HG02642 (cell line): ENCODE data around the gene ARHGEF10L.
"Not testable (repeated sequence)": the region's sequence is repeated elsewhere in the genome, so short reads cannot be mapped to it uniquely, and the experiment has no call there.

Experiments used
- ATAC-seq: cut with Tn5 transposase; IDR thresholded peaks from one replicate; pipeline ENCODE4 v1.9.1; 2021; ENCODE audit warnings: mild to moderate bottlenecking; ENCODE audit not compliant: unreplicated experiment, poor library complexity

The ARHGEF10L gene

GRCh38 chr1:17606826-17607440 lies 67.4 kb downstream of the ARHGEF10L start:
- no peak for ATAC-seq

- no peak for ATAC-seq
These were observed 68.4 kb downstream of the ARHGEF10L start for GRCh38 chr1:17607644-17608581.

- no peak for ATAC-seq
These were observed 70.0 kb downstream of the ARHGEF10L start for GRCh38 chr1:17609529-17609928.

DNA sequence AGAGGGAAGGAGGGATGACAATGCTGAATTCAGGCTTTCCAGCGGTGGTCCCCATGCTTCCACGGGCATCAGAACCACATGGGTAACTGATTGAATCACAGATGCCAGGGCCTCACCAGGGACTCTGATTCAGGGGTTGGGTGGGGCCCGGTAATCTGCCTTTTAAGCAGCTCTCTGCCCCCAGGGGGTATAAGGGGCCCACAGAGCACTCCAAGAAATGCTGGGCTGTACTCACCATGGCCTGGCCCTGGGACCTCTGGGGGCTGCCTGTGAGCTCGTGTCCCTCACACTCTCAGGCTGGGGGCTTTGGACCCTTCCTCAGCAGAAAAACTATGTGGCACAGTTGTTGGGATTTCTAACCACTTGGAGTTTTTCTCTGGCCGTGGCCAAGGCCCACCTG lies 70.6 kb downstream of the ARHGEF10L start:
- ATAC-seq = no peak

- no peak for ATAC-seq
These were observed 71.2 kb downstream of the ARHGEF10L start for GRCh38 chr1:17610713-17611112.

- ATAC-seq = no peak
These were observed 72.5 kb downstream of the ARHGEF10L start for GRCh38 chr1:17611991-17612390.

DNA sequence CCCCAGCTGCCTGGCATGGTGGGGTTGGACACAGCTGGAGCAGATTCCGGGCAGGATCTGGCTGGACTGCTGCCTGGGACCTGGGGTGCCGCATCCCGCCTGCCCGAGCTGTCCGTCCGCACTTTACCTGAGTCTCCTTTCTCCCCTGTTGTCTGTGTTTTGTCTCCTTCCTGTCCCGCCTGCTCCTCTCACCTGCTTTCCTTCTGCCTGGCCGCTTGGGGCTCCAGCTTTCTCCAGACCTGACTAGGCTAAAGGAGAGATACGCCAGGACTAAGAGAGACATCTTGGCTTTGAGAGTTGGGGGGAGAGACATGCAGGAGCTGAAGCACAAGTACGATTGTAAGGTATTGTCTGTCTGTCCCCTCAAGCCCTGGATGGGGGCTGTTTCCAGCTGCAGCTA lies 73.3 kb downstream of the ARHGEF10L start:
- ATAC-seq = no peak

GRCh38 chr1:17614586-17614985 lies 75.1 kb downstream of the ARHGEF10L start:
- ATAC-seq = no peak

DNA sequence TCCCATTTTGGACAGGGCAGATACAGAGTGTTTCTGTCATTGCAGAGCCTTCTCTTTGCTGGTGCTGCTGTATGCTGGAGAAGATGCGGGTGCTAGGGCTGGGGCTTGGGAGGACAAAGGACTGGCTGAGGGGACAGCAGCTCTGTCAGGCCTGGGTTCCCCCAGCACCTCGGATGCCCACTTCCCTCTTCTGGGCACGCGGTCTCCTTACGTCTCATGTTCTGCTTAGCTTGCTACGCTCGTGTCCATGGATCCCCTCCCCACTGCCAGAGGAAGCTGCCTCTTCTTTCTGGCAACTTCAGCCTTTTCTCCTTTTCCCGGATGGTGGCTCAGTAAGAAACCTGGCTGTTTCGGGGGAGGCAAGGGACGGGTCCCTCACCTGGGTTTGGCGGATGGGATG lies 75.7 kb downstream of the ARHGEF10L start:
- no peak for ATAC-seq

GRCh38 chr1:17615959-17616358 lies 76.5 kb downstream of the ARHGEF10L start:
- ATAC-seq = no peak

- no peak for ATAC-seq
These were observed 77.3 kb downstream of the ARHGEF10L start for GRCh38 chr1:17616731-17617279.

DNA sequence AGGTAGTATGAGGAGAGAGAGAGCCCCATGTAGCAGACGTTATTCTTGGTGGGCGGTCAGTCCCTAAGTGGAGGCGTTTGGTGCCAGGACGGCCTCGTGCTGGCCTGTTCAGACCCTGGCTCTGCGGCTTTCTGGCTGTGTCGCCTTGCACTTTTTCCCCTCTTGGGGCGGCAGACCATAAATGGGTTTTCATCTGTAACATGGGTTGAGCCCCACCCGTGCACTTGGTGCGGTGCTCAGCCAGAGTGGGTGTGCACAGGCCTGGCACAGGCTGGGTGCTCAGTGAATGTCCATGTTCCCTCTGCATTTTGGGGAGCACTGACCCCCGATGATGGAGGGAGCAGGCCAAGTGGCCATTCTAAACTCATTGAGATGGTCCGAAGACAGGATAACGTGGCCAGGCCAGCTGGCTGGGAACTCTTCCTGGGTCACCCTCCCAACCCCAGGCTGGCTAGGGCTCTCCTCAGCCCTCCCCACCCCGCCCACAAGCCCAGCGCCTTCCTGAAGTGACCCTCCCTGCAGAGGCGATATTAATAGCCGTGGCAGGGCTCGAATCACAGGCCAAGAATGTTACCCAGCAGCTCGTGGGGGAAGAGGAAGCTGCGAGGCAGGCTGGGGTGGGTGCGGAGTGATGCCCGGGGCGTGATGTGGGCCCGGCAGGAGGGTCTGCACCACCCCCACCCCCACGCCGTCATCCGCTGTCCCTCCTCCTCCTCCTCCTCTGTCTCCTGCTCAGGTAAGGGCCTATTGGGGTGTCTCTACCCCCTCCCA lies 78.5 kb downstream of the ARHGEF10L start:
- ATAC-seq = no peak

DNA sequence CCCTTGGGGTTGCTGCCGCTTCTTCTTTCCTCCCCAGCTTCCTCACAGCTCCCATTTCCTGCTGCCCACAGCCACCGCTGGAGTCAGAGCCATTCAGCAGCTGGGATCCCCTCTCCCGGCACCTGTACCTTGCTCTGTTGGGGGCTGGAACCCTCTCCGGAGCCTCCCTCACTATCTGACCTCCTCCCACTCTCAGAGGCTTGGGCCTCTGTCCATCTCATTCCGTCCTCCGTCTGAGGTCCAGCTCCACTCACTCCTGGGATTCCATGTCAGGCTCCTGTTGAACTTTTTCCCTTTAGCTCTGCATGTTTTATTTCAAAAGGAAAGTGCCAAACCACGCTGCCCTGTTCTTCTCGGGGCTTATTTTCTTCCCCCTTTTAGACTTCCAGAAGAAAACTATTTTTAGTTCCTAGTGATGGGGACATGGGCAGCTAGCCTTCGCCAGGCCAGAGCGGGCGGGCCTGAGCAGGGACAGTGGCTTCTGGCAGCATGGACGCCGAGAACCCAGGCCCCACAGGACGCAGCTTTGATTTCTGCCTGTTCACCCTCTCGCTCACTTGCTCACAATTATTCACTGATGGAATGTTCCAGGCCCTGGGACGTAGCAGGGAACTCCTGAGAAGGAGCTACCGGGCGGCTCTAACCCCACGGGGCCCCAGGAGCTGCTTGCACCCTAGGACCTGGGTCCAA lies 79.2 kb downstream of the ARHGEF10L start:
- ATAC-seq = no peak

DNA sequence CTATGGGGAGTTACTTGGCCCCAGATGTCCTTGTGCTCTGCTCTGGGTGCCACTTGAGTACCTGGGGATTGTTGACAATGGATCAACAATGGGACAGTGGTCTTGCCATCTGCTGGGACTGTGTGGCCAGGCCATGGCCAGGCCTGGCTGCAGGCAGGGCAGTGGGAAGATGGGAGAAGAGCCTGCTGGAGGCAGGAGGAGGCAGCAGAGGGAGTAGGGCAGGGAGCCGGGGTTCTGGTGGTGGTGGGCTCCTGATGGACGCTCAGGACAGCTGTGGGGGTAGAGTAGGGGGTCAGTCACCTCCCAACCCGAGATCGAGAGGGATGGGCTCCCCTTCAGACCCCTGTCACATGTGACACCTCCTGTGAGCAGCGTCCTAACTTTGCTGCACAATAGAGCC lies 81.0 kb downstream of the ARHGEF10L start:
- no peak for ATAC-seq

- ATAC-seq = no peak
These were observed 82.2 kb downstream of the ARHGEF10L start for GRCh38 chr1:17621691-17622090.

DNA sequence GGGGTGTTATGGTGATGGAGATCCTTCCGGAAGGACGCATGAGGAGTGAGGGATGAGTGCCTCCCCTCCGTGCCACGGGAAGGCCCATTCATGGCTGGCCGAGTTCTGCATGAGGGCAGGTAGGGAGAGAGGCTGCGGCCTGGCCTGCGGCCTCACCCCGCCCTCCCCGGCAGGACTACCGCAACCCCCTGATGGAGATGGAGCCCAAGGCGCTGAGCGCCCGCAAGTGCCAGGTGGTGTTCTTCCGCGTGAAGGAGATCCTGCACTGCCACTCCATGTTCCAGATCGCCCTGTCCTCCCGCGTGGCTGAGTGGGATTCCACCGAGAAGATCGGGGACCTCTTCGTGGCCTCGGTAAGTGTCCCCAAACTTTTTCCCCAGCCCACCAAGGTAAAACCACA lies 83.3 kb downstream of the ARHGEF10L start:
- ATAC-seq = no peak

- ATAC-seq = no peak
These were observed 85.2 kb downstream of the ARHGEF10L start for GRCh38 chr1:17624611-17625233.

- no peak for ATAC-seq
These were observed 87.9 kb downstream of the ARHGEF10L start for GRCh38 chr1:17627239-17628052.

DNA sequence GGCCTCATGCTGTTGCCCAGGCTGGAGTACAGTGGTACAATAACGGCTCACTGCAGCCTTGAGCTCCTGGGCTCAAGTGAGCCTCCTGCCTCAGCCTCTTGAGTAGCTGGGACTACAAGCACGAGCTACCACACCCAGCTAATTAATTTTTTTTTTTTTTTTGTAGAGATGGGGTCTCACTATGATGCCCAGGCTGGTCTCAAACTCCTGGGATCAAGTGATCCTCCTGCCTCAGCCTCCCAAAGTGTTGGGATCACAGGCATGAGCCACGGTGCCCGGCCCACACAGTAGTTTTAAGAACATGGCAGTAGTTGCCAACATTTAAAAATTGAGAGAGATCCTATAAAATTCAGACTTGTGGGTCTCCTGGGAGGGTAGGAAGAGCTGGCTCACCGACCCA lies 89.5 kb downstream of the ARHGEF10L start:
- not testable (repeated sequence) for ATAC-seq
